Measurements from ENCODE around the gene FOLR2.

FOLR2 gene

DNA sequence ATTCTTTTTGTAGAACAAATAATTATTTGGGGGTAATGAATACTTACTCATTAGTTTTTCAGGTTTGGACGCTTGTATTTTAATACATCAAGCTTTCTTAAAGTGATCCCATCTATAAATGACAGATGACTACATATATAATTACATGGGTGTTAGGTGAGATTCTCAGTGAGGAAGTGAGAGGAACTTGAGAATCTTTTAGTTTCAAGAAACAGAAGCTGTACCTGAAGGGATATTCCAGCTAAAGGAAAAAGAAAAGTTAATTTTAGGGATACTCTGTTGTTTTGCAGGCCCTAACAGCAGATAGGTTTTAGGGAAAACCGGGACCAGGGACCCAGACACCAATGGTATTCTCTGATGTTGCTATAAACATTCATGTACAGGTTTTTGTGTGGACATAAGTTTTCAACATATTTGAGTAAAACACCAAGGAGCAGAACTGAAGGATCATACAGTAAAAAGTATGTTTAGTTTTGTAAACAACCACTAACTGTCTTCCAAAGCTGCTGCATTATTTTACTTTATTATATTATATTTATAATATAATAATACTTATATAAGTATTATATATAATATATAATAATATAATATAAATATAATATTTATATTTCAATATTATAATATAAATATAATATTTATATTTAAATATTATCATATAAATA lies 51.5 kb downstream of the FOLR2 start:
- TF ChIP-seq, protein P1, sequence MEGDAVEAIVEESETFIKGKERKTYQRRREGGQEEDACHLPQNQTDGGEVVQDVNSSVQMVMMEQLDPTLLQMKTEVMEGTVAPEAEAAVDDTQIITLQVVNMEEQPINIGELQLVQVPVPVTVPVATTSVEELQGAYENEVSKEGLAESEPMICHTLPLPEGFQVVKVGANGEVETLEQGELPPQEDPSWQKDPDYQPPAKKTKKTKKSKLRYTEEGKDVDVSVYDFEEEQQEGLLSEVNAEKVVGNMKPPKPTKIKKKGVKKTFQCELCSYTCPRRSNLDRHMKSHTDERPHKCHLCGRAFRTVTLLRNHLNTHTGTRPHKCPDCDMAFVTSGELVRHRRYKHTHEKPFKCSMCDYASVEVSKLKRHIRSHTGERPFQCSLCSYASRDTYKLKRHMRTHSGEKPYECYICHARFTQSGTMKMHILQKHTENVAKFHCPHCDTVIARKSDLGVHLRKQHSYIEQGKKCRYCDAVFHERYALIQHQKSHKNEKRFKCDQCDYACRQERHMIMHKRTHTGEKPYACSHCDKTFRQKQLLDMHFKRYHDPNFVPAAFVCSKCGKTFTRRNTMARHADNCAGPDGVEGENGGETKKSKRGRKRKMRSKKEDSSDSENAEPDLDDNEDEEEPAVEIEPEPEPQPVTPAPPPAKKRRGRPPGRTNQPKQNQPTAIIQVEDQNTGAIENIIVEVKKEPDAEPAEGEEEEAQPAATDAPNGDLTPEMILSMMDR (conservative IDR thresholded peaks at IDR 0.05; ENCODE audit: low read depth, low read length), result no peak
- H3K4me3 ChIP-seq (ENCODE audit: low read length), result no peak overlapping the region
- DNase-seq (ENCODE audit: low read depth), result no peak

Measured in retinal pigment epithelial cell (primary cell).